ENCODE results near the gene CALN1. TPM values are rescaled to one million over a fixed set of nuclear protein-coding genes. Genes with fewer than 3 reads are reported as not detected.

The CALN1 gene
- total and polyA plus RNA-seq, 9 of the 15 experiments (the other 6 are each of a cell fraction or from before 2014, with no cell fraction given), result 1.4 to 7.5 (median 3.3) TPM

DNA sequence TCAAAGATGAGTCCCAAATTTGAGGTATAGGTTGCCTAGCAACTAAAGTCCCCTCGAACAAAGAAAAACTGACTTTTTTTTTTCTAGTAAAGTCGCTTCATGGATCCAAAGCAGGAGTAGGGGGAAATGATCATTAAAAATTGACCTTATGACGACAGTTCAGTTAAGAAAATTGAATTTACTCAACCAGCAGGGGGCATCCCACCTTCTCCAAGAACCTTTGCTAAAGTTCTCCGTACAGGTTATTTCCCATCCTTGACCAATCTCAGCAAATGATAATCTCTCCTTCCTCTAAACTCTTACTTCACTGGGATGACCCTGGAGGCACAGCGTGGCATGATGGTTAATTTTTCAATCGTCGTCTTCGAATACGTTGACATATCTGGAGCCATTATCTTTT is 228.3 kb downstream of the CALN1 start:
- Histone ChIP-seq H3K27ac (ENCODE audit: extremely low read depth, low read depth, low read length) (no peak overlapping the region), H3K4me3 (no peak overlapping the region), H3K9ac (ENCODE audit: insufficient read depth in 1 of 2, low read depth in 2 of 2, low read length in 2 of 2) (no peak overlapping the region), H4K20me1 (replicated peaks; ENCODE audit: control insufficient read depth, insufficient read depth, low read length) (0 out of 2 replicates have a peak, but pooled peaks cover 2% of the 10 kb centered on the region), H3K4me2 (ENCODE audit: insufficient read depth, low read length) (no peak overlapping the region), H3K27me3 (ENCODE audit: control insufficient read depth in 2 of 2, insufficient read depth in 2 of 2, low read length in 2 of 2) (peaks cover 0 to 3% of the 10 kb centered on the region in 2 experiments; a peak in 2 of 5 replicates), H3K79me2 (ENCODE audit: control insufficient read depth, insufficient read depth, low read length) (no peaks in the 10 kb centered on the region), H3K36me3 (ENCODE audit: control insufficient read depth, insufficient read depth, low read length) (no peaks in the 10 kb centered on the region), H3K9me1 (ENCODE audit: control insufficient read depth, insufficient read depth, low read length) (no peaks in the 10 kb centered on the region), H3K9me3 (replicated peaks; ENCODE audit: control insufficient read depth, insufficient read depth, low read depth, low read length) (no peaks in the 10 kb centered on the region), H3K4me1 (replicated peaks in 1 of 2; ENCODE audit: control insufficient read depth in 2 of 2, insufficient read depth in 2 of 2, low read length in 2 of 2) (no peaks in the 10 kb centered on the region), H2AFZ (ENCODE audit: low read depth, low read length) (no peak overlapping the region)
- intact Hi-C loops (cut with micrococcal nuclease), result loop anchor here (5.0 to 10.0 kb wide), 2 partner anchors 311 to 603 kb away; no protein-coding TSS in a partner anchor
- ATAC-seq, result peak; percentile 65; the same call in 2 of the 3 replicates
- no TSS peak for BruUV-seq (replicated peaks)
- 44% methylated on average over 9 of the region's 9 CpGs for WGBS (ENCODE audit: insufficient coverage, low coverage, missing lambda C conversion rate)
- in situ Hi-C loops (cut with MboI), result no loop called here
- ChIA-PET POLR2A (no interaction called here), CTCF (ENCODE audit: low intra/inter-chr PET ratio) (no interaction called here)
- FAIRE-seq, result peak; percentile 72
- peak; percentile 19 to 40 (median 23) for DNase-seq (ENCODE audit: extremely low read depth in 1 of 4, low spot score in 3 of 4)
- TF ChIP-seq NFATC3 (IDR thresholded peaks at IDR 0.05) (no peak), E2F8 (IDR thresholded peaks at IDR 0.05; ENCODE audit: low read depth, partially characterized antibody) (no peak), NFIC (IDR thresholded peaks at IDR 0.05) (no peak), RFX1 (IDR thresholded peaks at IDR 0.05) (peak; percentile 55), ZNF75A (CRISPR knock-in tag; IDR thresholded peaks at IDR 0.05) (no peak), RAD21 (CRISPR knock-in tag; conservative IDR thresholded peaks at IDR 0.05 in 1 of 2, IDR thresholded peaks at IDR 0.05 in 1 of 2) (peak in 1 of 2 experiments; percentile 40; a peak in 2 of 4 replicates), CHAMP1 (IDR thresholded peaks at IDR 0.05) (no peak), SMC3 (conservative IDR thresholded peaks at IDR 0.05; ENCODE audit: insufficient read depth, low read depth, low read length) (0 out of 2 replicates have a peak, but pooled peaks have one; percentile 9), ZNF232 (CRISPR knock-in tag; IDR thresholded peaks at IDR 0.05) (no peak)
- TF ChIP-seq, protein P1, sequence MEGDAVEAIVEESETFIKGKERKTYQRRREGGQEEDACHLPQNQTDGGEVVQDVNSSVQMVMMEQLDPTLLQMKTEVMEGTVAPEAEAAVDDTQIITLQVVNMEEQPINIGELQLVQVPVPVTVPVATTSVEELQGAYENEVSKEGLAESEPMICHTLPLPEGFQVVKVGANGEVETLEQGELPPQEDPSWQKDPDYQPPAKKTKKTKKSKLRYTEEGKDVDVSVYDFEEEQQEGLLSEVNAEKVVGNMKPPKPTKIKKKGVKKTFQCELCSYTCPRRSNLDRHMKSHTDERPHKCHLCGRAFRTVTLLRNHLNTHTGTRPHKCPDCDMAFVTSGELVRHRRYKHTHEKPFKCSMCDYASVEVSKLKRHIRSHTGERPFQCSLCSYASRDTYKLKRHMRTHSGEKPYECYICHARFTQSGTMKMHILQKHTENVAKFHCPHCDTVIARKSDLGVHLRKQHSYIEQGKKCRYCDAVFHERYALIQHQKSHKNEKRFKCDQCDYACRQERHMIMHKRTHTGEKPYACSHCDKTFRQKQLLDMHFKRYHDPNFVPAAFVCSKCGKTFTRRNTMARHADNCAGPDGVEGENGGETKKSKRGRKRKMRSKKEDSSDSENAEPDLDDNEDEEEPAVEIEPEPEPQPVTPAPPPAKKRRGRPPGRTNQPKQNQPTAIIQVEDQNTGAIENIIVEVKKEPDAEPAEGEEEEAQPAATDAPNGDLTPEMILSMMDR (IDR thresholded peaks at IDR 0.05 in 2 of 3, conservative IDR thresholded peaks at IDR 0.05 in 1 of 3; ENCODE audit: insufficient read depth in 2 of 3, low read depth in 1 of 3, low read length in 3 of 3), result peak in 2 of 3 experiments; percentile 50 to 55; a peak in 4 of 6 replicates
